SK-N-SH treated with all-trans-retinoic acid at 6 μM for 48 hours (cell line): ENCODE measurements around the gene OR6C3.

Experiments
- ATAC-seq: fragments of 200-7000 bp; cut with Tn5 transposase; 3 replicates; pipeline ENCODE4 v1.9.1; 2020; ENCODE audit warnings: mild to moderate bottlenecking, moderate library complexity
- CSDC2 ChIP-seq: fragments of 250-450 bp; sonication (Bioruptor Pico); IDR thresholded peaks from 2 replicates; pipeline ENCODE4 v1.5.0; 2020; ENCODE audit warnings: mild to moderate bottlenecking, moderate library complexity

Gene OR6C3

DNA sequence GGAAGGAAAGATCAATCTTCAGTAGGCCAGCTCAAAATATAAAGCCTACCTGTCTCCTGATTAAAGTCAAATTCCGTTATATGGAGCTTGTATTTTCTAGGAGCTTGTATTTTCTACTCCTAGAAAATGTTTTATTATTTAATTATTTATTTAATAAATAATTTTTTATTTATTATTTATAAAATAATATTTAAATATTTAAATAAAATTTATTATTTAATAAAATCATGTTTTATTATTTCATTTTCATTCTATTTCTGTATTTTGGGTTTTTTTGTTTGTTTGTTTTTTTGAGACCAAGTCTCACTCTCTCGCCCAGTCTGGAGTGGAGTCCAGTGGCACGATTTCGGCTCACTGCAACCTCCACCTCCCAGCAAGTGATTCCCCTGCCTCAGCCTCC is 42.0 kb downstream of the OR6C3 start:
- no peak for ATAC-seq
- TF ChIP-seq CSDC2 (CRISPR knock-in tag): no peak
